K562 (cell line): ENCODE measurements around the gene NRARP. TPM values are rescaled to one million over a fixed set of nuclear protein-coding genes. Genes with fewer than 3 reads are reported as not detected.

Experiments used
- ATAC-seq: fragments of 200-7000 bp; cut with Tn5 transposase; 3 replicates; pipeline ENCODE4 v1.9.1; 2020; ENCODE audit warnings: moderate library complexity
- BruUV-seq: library from RNA; stranded (reverse); fragments of 400-500 nt; replicated peaks from 2 replicates; lab custom pipeline; 2021; lab: Mats Ljungman, UMichigan
- CTCF ChIA-PET: fragments of 300-600 bp; formaldehyde crosslinking; extraction: SDS; loops from one replicate; lab custom pipeline; 2021; ENCODE audit warnings: low intra/inter-chr PET ratio; lab: Yijun Ruan, JAX
- POLR2A ChIA-PET: fragments of 300-600, 350-650 bp; sonication (Branson Sonifier 250); formaldehyde crosslinking; extraction: SDS; loops from one replicate; lab custom pipeline; 2021; ENCODE audit warnings: antibody characterized with exemption, inconsistent platforms; lab: Yijun Ruan, JAX
- DNase-seq, 4 experiments: peaks; one replicate each; pipeline versions ENCODE4 v3.0.0 to v3.0.0-alpha.2; 2011 to 2018; ENCODE audit warnings: low spot score in 3 of 4, mixed read lengths in 3 of 4; ENCODE audit errors: extremely low read depth in 1 of 4
- FAIRE-seq: peaks from 2 replicates; lab custom pipeline; 2011; peaks lifted over from hg19 to GRCh38; lab: Jason Lieb, UNC
- H2AFZ ChIP-seq: 2 replicates; pipeline ENCODE4 v1.6.0; 2011; ENCODE audit warnings: low read depth, low read length, control low read depth, inconsistent platforms
- H3K27ac ChIP-seq: fragments of 200-600 bp; 3 replicates; pipeline ENCODE4 v1.8.0; 2011; ENCODE audit warnings: low read depth, mild to moderate bottlenecking, control low read depth, inconsistent platforms, low read length, moderate library complexity, mixed read lengths; ENCODE audit errors: extremely low read depth
- H3K27me3 ChIP-seq, 2 experiments: fragments of 300-600 bp in 1 of 2; 2 replicates in 1 of 2; 3 replicates in 1 of 2; pipeline versions ENCODE4 v1.6.0 to v1.8.0; 2011; ENCODE audit warnings: inconsistent platforms in 2 of 2, low read length in 2 of 2, mild to moderate bottlenecking in 1 of 2, mixed read lengths in 1 of 2, moderate library complexity in 1 of 2; ENCODE audit not compliant: control insufficient read depth in 2 of 2, insufficient read depth in 2 of 2
- H3K36me3 ChIP-seq: fragments of 300-600 bp; 3 replicates; pipeline ENCODE4 v1.8.0; 2011; ENCODE audit warnings: mild to moderate bottlenecking, low read length, inconsistent platforms; ENCODE audit not compliant: control insufficient read depth, insufficient read depth
- H3K4me1 ChIP-seq, 2 experiments: fragments of 200-600 bp in 1 of 2; replicated peaks in 1 of 2; 2 replicates in 1 of 2; 3 replicates in 1 of 2; pipeline versions ENCODE4 v1.5.1 to v1.8.0; 2011; ENCODE audit warnings: inconsistent platforms in 2 of 2, low read length in 2 of 2, mild to moderate bottlenecking in 1 of 2, mixed read lengths in 1 of 2, moderate library complexity in 1 of 2; ENCODE audit not compliant: control insufficient read depth in 2 of 2, insufficient read depth in 2 of 2
- H3K4me2 ChIP-seq: 2 replicates; pipeline ENCODE4 v1.6.1; 2011; ENCODE audit warnings: low read length, control low read depth, inconsistent platforms, mixed read lengths; ENCODE audit not compliant: insufficient read depth
- H3K4me3 ChIP-seq: fragments of 200-600 bp; sonication (generic), shearing (Covaris generic); 2 replicates; pipeline ENCODE4 v1.5.1; 2016; ENCODE audit warnings: control low read depth, inconsistent platforms
- H3K79me2 ChIP-seq: fragments of 200-600 bp; 3 replicates; pipeline ENCODE4 v1.8.0; 2011; ENCODE audit warnings: low read length, inconsistent platforms; ENCODE audit not compliant: control insufficient read depth, insufficient read depth
- H3K9ac ChIP-seq, 2 experiments: 2 replicates each; pipeline versions ENCODE4 v1.6.0 to v1.6.1; 2011; ENCODE audit warnings: low read depth in 2 of 2, low read length in 2 of 2, control low read depth in 1 of 2, inconsistent platforms in 1 of 2, mild to moderate bottlenecking in 1 of 2, mixed read lengths in 1 of 2; ENCODE audit not compliant: insufficient read depth in 1 of 2
- H3K9me1 ChIP-seq: one replicate; pipeline ENCODE4 v1.6.0; 2011; ENCODE audit warnings: inconsistent platforms, mild to moderate bottlenecking, low read length, moderate library complexity; ENCODE audit not compliant: control insufficient read depth, insufficient read depth
- H3K9me3 ChIP-seq: replicated peaks from 2 replicates; pipeline ENCODE4 v1.5.1; 2011; ENCODE audit warnings: low read depth, low read length, inconsistent platforms; ENCODE audit not compliant: control insufficient read depth, insufficient read depth
- H4K20me1 ChIP-seq: replicated peaks from 2 replicates; pipeline ENCODE4 v1.6.1; 2011; ENCODE audit warnings: low read length, inconsistent platforms, mixed read lengths; ENCODE audit not compliant: control insufficient read depth, insufficient read depth
- ARID4B ChIP-seq: sonication (generic); formaldehyde crosslinking; IDR thresholded peaks from 2 replicates; pipeline ENCODE4 v1.8.0; 2022; ENCODE audit warnings: mild to moderate bottlenecking, missing genetic modification reagents
- E2F6 ChIP-seq, 2 experiments: IDR thresholded peaks; 2 replicates each; pipeline ENCODE4 v1.6.1; 2011; ENCODE audit warnings: borderline replicate concordance in 1 of 2, control low read depth in 1 of 2, low read depth in 1 of 2, low read length in 1 of 2, mild to moderate bottlenecking in 1 of 2, mixed read lengths in 1 of 2, moderate library complexity in 1 of 2; ENCODE audit not compliant: insufficient read depth in 1 of 2, insufficient read length in 1 of 2, poor library complexity in 1 of 2, severe bottlenecking in 1 of 2; ENCODE audit errors: extremely low read depth in 1 of 2
- FIP1L1 ChIP-seq: fragments of 200-400 bp; formaldehyde crosslinking; IDR thresholded peaks from 2 replicates; pipeline ENCODE4 v1.6.1; 2018; ENCODE audit warnings: mild to moderate bottlenecking, low read depth, low read length; ENCODE audit not compliant: poor library complexity, severe bottlenecking
- HIVEP1 ChIP-seq: fragments of 250-450 bp; sonication (Bioruptor Pico); IDR thresholded peaks from 2 replicates; pipeline ENCODE4 v1.4.0; 2020; ENCODE audit warnings: mild to moderate bottlenecking
- NR1H2 ChIP-seq: sonication (generic); formaldehyde crosslinking; IDR thresholded peaks from 2 replicates; pipeline ENCODE4 v1.4.0; 2020; ENCODE audit warnings: mild to moderate bottlenecking, missing genetic modification reagents
- RBBP5 ChIP-seq: fragments of 200-600 bp; sonication (generic); IDR thresholded peaks from 2 replicates; pipeline ENCODE4 v1.6.1; 2012; ENCODE audit warnings: borderline replicate concordance, mild to moderate bottlenecking, low read length, control low read depth, inconsistent platforms; ENCODE audit not compliant: insufficient read depth, poor library complexity, severe bottlenecking
- VEZF1 ChIP-seq: fragments of 200-800 bp; sonication (Bioruptor generic); IDR thresholded peaks from 2 replicates; pipeline ENCODE4 v1.6.1; 2017; ENCODE audit warnings: missing genetic modification characterization, missing compliant biosample characterization
- ZNF384 ChIP-seq: IDR thresholded peaks from 2 replicates; pipeline ENCODE4 v1.6.1; 2012; ENCODE audit warnings: low read depth, low read length, improper control_type of control experiment
- WGBS: fragments of 100-300 bp; shearing (Covaris generic); methylation state at CpG from one replicate; pipeline ENCODE4 v1.1.6; 2016; ENCODE audit warnings: low coverage, mixed read lengths; ENCODE audit not compliant: insufficient coverage; ENCODE audit errors: missing lambda C conversion rate; 5-methylcytosine and 5-hydroxymethylcytosine counted together
- in situ Hi-C: fragments of 300-500 bp; cut with MboI; formaldehyde crosslinking; loops from 4 replicates; pipeline ENCODE4 v1.15.0; 2018; ENCODE audit warnings: inconsistent platforms, mixed read lengths
- intact Hi-C: fragments of 100-400 bp; cut with micrococcal nuclease; formaldehyde crosslinking; loops from 2 replicates; pipeline ENCODE4 v1.14.2; 2022
- polyA plus RNA-seq, 8 experiments: library from polyadenylated mRNA; depleted of rRNA in 4 of 8; stranded (reverse) in 5 of 8; unstranded in 3 of 8; fragments of >200 nt; fragmentation: Nextera tagmentation in 2 of 8; fragmentation: Illumina TruSeq in 1 of 8; extraction: Ambion mirVana in 2 of 8; extraction: Trizol in 1 of 8; gene quantifications; 2 replicates each; pipeline versions ENCODE4 v1.2.1 to v1.2.3, GENCODE V29; 2011 to 2014; ENCODE audit warnings: inconsistent platforms in 1 of 8, missing spikeins in 1 of 8
- total RNA-seq, 7 experiments: library from RNA; depleted of rRNA in 6 of 7; stranded (reverse); fragments of >200 nt in 6 of 7; fragmentation: Illumina TruSeq in 2 of 7; extraction: Trizol in 2 of 7; gene quantifications; 2 replicates each; pipeline versions ENCODE4 v1.2.1 to v1.2.3, GENCODE V29; 2011 to 2021; ENCODE audit warnings: low replicate concordance in 1 of 7
- TF ChIP-seq, protein P1 (sequence below): fragments of 250-450 bp; sonication (Bioruptor Pico); IDR thresholded peaks from 2 replicates; pipeline ENCODE4 v1.5.0; 2020; ENCODE audit warnings: mild to moderate bottlenecking, borderline replicate concordance

NRARP gene
- total and polyA plus RNA-seq, 9 of the 15 experiments (the other 6 are each of a cell fraction or from before 2014, with no cell fraction given): 2.0 to 24.5 (median 7.2) TPM; not detected in 2

GRCh38 chr9:137307255-137308056, 5.4 kb upstream of the NRARP start:
- no TSS peak for BruUV-seq
- peak in 2 of 4 experiments; percentile 23 to 44 for DNase-seq
- Histone ChIP-seq H4K20me1 (peaks cover 8% of the 10 kb centered on the region; the same call in 1 of the 2 replicates), H3K9ac (peak overlapping the region in 1 of 2 experiments; percentile 78; a peak in 1 of 4 replicates), H3K9me3 (no peaks in the 10 kb centered on the region), H3K4me2 (peak overlapping the region; percentile 14; the same call in 1 of the 2 replicates), H3K36me3 (no peaks in the 10 kb centered on the region), H3K9me1 (peaks cover 7% of the 10 kb centered on the region), H3K79me2 (no peaks in the 10 kb centered on the region; the same call in 2 of the 3 replicates), H3K4me1 (peaks cover 26 to 96% of the 10 kb centered on the region in 2 experiments), H2AFZ (0 out of 2 replicates have a peak overlapping the region, but pooled peaks have one; percentile 48), H3K27me3 (no peaks in the 10 kb centered on the region), H3K4me3 (no peak overlapping the region), H3K27ac (no peak overlapping the region)
- intact Hi-C loops: loop anchor here (10.0 kb wide), 1 partner anchor 117 kb away; the partner anchor contains the start of genes EXD3 and NOXA1
- 35% methylated on average over 21 of the region's 30 CpGs for WGBS
- ATAC-seq: no peak
- no peak for FAIRE-seq
- CTCF ChIA-PET: no interaction called here
- POLR2A ChIA-PET: interaction anchor here (0.6 to 0.8 kb wide), 5 partner anchors 10 to 125 kb away, joined by 3 to 5 read pairs (median 4); no protein-coding TSS in a partner anchor
- in situ Hi-C loops: no loop called here
- TF ChIP-seq E2F6 (IDR thresholded peaks at IDR 0.05; ENCODE audit: borderline replicate concordance in 1 of 2, extremely low read depth in 1 of 2, insufficient read depth in 1 of 2, insufficient read length in 1 of 2, low read depth in 1 of 2, low read length in 1 of 2, poor library complexity in 1 of 2, severe bottlenecking in 1 of 2) (peak in 1 of 2 experiments; percentile 27), VEZF1 (CRISPR knock-in tag) (peak; percentile 56), HIVEP1 (no peak), ARID4B (CRISPR knock-in tag) (no peak), NR1H2 (no peak), ZNF384 (no peak), FIP1L1 (no peak), RBBP5 (peak; percentile 30)
- TF ChIP-seq, protein P1, sequence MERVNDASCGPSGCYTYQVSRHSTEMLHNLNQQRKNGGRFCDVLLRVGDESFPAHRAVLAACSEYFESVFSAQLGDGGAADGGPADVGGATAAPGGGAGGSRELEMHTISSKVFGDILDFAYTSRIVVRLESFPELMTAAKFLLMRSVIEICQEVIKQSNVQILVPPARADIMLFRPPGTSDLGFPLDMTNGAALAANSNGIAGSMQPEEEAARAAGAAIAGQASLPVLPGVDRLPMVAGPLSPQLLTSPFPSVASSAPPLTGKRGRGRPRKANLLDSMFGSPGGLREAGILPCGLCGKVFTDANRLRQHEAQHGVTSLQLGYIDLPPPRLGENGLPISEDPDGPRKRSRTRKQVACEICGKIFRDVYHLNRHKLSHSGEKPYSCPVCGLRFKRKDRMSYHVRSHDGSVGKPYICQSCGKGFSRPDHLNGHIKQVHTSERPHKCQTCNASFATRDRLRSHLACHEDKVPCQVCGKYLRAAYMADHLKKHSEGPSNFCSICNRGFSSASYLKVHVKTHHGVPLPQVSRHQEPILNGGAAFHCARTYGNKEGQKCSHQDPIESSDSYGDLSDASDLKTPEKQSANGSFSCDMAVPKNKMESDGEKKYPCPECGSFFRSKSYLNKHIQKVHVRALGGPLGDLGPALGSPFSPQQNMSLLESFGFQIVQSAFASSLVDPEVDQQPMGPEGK: no peak
